Stimulated activated CD8-positive, alpha-beta memory T cell treated with anti-CD3 and anti-CD28 coated beads, Interleukin-7, amount 100 ng/mL, for 48 hours (primary cell): ENCODE measurements around the gene EIF5A.

Experiments used
- DNase-seq, 2 donors: peaks; one replicate each; pipeline ENCODE4 v3.0.0-alpha.2; 2020; ENCODE audit warnings: low read depth in 1 of 2; ENCODE audit errors: extremely low read depth in 1 of 2

EIF5A gene

GRCh38 chr17:7352910-7353635 is 45.6 kb downstream of the EIF5A start:
- DNase-seq: no peak

- DNase-seq: peak in 1 of 2 donors; percentile 20
These were observed 46.9 kb downstream of the EIF5A start for GRCh38 chr17:7354262-7354843.

- no peak for DNase-seq
These were observed 47.6 kb downstream of the EIF5A start, which contains the start of gene TMEM95 for GRCh38 chr17:7355053-7355452. TSS of gene TMEM95 (plus strand) at chr17:7355156. CDS start at chr17:7355205, 49 bp downstream.

GRCh38 chr17:7355573-7355972 is 48.1 kb downstream of the EIF5A start:
- DNase-seq: no peak

DNA sequence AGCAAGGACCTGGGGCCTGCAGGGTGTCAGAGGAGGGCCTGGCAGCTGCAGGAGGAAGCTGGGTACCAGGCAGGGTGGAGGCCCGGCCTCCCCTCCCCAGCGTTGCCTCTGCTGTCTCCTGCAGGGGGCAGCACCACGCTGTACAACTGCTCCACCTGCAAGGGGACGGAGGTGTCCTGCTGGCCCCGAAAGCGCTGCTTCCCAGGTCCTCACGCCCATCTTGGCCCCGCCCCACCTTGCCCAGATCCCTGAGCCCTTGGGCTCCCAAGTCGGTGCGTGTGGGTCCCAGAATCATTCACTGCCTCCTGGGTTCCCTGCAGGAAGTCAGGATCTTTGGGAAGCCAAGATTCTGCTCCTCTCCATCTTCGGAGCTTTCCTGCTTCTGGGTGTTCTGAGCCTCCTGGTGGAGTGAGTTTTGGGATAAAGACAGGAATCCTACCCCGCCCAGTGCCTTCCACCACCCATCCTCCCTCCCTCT is 48.7 kb downstream of the EIF5A start:
- DNase-seq: peak; percentile 72 to 75

GRCh38 chr17:7356756-7357155 is 49.3 kb downstream of the EIF5A start:
- no peak for DNase-seq

DNA sequence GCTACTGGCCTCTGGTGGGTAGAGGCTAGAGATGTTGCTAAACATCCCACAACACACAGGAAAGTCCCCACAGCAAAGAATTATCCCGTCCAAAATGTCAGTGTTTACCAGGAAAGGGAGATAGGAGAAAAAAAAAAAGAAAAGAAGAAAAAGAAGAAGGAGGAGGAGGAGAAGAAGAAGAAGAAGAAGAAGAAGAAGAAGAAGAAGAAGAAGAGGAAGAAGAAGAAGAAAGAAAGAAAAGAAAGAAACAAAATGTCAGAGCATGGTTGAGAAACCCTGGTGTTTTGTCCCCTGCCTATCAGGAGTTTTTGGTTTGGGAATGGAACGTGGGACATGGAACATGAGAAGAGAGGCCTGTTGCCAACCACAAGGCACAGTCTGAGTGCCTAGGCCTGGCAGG is 50.0 kb downstream of the EIF5A start:
- no peak for DNase-seq

DNA sequence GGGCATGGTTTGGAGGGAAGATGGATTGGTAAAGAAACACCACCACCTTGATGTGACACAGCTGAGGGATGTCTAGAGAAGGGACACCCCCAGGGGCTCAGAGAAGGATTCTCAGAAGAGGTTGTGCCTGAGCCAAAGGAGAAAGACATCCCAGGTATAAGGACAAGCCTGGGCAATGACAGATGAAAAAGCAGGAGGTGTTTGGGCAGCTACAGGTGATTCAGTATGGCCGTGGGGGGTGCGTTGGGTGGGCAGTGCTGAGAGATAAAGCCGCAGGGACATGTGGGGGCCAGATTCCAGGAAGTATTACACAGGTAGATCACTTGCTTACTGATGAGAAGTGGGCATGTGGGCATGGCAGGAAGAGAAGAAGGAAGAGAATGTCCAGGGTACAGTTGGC is 54.5 kb downstream of the EIF5A start:
- DNase-seq: no peak
